ENCODE results near the gene EXOC6B.

EXOC6B gene

GRCh38 chr2:72788756-72789155, 37.1 kb downstream of the EXOC6B start:
- DNase-seq: no peak

- DNase-seq: no peak
These were observed 40.3 kb downstream of the EXOC6B start for GRCh38 chr2:72785517-72785916.

GRCh38 chr2:72782520-72782919, 43.3 kb downstream of the EXOC6B start:
- no peak for DNase-seq

- no peak for DNase-seq
These were observed 44.4 kb downstream of the EXOC6B start for GRCh38 chr2:72781480-72781879.

GRCh38 chr2:72780477-72780876, 45.4 kb downstream of the EXOC6B start:
- no peak for DNase-seq

- DNase-seq: no peak
These were observed 46.3 kb downstream of the EXOC6B start for GRCh38 chr2:72779495-72779894.

- DNase-seq: peak; percentile 69
These were observed 47.4 kb downstream of the EXOC6B start for GRCh38 chr2:72778410-72778809.

GRCh38 chr2:72770879-72771461, 54.9 kb downstream of the EXOC6B start:
- DNase-seq: peak; percentile 49

GRCh38 chr2:72765997-72766609, 59.7 kb downstream of the EXOC6B start:
- DNase-seq: no peak

- DNase-seq: no peak
These were observed 63.6 kb downstream of the EXOC6B start for GRCh38 chr2:72762276-72762675.

- DNase-seq: no peak
These were observed 66.1 kb downstream of the EXOC6B start for GRCh38 chr2:72759755-72760154.

GRCh38 chr2:72757177-72757775, 68.6 kb downstream of the EXOC6B start:
- peak; percentile 42 for DNase-seq

GRCh38 chr2:72755647-72756423, 70.0 kb downstream of the EXOC6B start:
- no peak for DNase-seq

GRCh38 chr2:72754628-72755320, 71.1 kb downstream of the EXOC6B start:
- no peak for DNase-seq

- DNase-seq: no peak
These were observed 74.7 kb downstream of the EXOC6B start for GRCh38 chr2:72750977-72751639.

GRCh38 chr2:72750466-72750865, 75.4 kb downstream of the EXOC6B start:
- no peak for DNase-seq

- DNase-seq: no peak
These were observed 78.5 kb downstream of the EXOC6B start for GRCh38 chr2:72747344-72747743.

GRCh38 chr2:72745679-72746368, 80.0 kb downstream of the EXOC6B start:
- DNase-seq: peak; percentile 41

GRCh38 chr2:72744049-72744448, 81.8 kb downstream of the EXOC6B start:
- no peak for DNase-seq

GRCh38 chr2:72743481-72743880, 82.4 kb downstream of the EXOC6B start:
- no peak for DNase-seq

GRCh38 chr2:72738096-72738495, 87.7 kb downstream of the EXOC6B start:
- no peak for DNase-seq

- no peak for DNase-seq
These were observed 91.4 kb downstream of the EXOC6B start for GRCh38 chr2:72734432-72734831.
